Uterus (tissue), 2 donors: ENCODE measurements around the gene ELMO1.

ENCODE experiments used
- CTCF ChIP-seq, 4 experiments: fragments of 200-600 bp in 2 of 4; fragments of 450-650 bp in 2 of 4; sonication (generic) in 2 of 4; IDR thresholded peaks; one replicate each; pipeline ENCODE4 v1.5.1; 2016 to 2019; ENCODE audit warnings: antibody characterized with exemption in 4 of 4, mild to moderate bottlenecking in 2 of 4, moderate library complexity in 1 of 4
- POLR2A ChIP-seq, 2 donors: fragments of 450-650 bp; IDR thresholded peaks; one replicate each; pipeline ENCODE4 v1.6.1; 2016; ENCODE audit warnings: antibody characterized with exemption in 2 of 2, mild to moderate bottlenecking in 1 of 2, moderate library complexity in 1 of 2

- TF ChIP-seq POLR2A (IDR thresholded peaks at IDR 0.05) (no peak), CTCF (IDR thresholded peaks at IDR 0.05) (no peak)
Observed at GRCh38 chr7:36854652-36855051, 594.0 kb downstream of the ELMO1 start.
